Measurements from ENCODE around the gene SCN5A.

GRCh38 chr3:38604246-38604645 lies 45.2 kb downstream of the SCN5A start:
- TF ChIP-seq CTCF (IDR thresholded peaks at IDR 0.05) (no peak), POLR2A (IDR thresholded peaks at IDR 0.05) (no peak)
